HepG2 (cell line): ENCODE measurements around the gene CLUH. TPM values are rescaled to one million over a fixed set of nuclear protein-coding genes. Genes with fewer than 3 reads are reported as not detected.

Source experiments
- ATAC-seq: fragments of 200-7000 bp; cut with Tn5 transposase; 3 replicates; pipeline ENCODE4 v1.9.1; 2020; ENCODE audit warnings: mild to moderate bottlenecking, moderate library complexity
- BruUV-seq: library from RNA; stranded (reverse); fragments of 400-500 nt; replicated peaks from 2 replicates; lab custom pipeline; 2021; lab: Mats Ljungman, UMichigan
- CTCF ChIA-PET: fragments of 300-600 bp; formaldehyde crosslinking; extraction: SDS; loops from one replicate; lab custom pipeline; 2021; ENCODE audit warnings: low total read pairs, inconsistent platforms, low intra/inter-chr PET ratio; lab: Yijun Ruan, JAX
- POLR2A ChIA-PET: fragments of 350-600 bp; sonication (Branson Sonifier 250); formaldehyde crosslinking; loops from one replicate; lab custom pipeline; 2020; ENCODE audit warnings: antibody characterized with exemption, inconsistent platforms; lab: Yijun Ruan, JAX
- DNase-seq: peaks from one replicate; pipeline ENCODE4 v3.0.0-alpha.2; 2015; ENCODE audit warnings: low spot score
- FAIRE-seq: peaks from 3 replicates; lab custom pipeline; 2011; peaks lifted over from hg19 to GRCh38; lab: Jason Lieb, UNC
- H2AFZ ChIP-seq: one replicate; pipeline ENCODE4 v1.6.1; 2011; ENCODE audit warnings: low read length, inconsistent platforms
- H3K27ac ChIP-seq: fragments of 300-600 bp; 3 replicates; pipeline ENCODE4 v1.8.0; 2011; ENCODE audit warnings: mixed run types, mild to moderate bottlenecking, mixed read lengths, low read length, inconsistent platforms; ENCODE audit not compliant: insufficient read depth; ENCODE audit errors: extremely low read length
- H3K27me3 ChIP-seq, 2 experiments: fragments of 200-600 bp in 1 of 2; 2 replicates in 1 of 2; 3 replicates in 1 of 2; pipeline versions ENCODE4 v1.6.0 to v1.8.0; 2011; ENCODE audit warnings: low read length in 2 of 2, mild to moderate bottlenecking in 2 of 2, moderate library complexity in 2 of 2, inconsistent platforms in 1 of 2; ENCODE audit not compliant: insufficient read depth in 2 of 2, control insufficient read depth in 1 of 2
- H3K36me3 ChIP-seq, 2 experiments: fragments of 200-600 bp in 1 of 2; replicated peaks in 1 of 2; 2 replicates in 1 of 2; 3 replicates in 1 of 2; pipeline versions ENCODE4 v1.5.1 to v1.8.0; 2011; ENCODE audit warnings: low read length in 2 of 2, inconsistent platforms in 1 of 2; ENCODE audit not compliant: insufficient read depth in 2 of 2, control insufficient read depth in 1 of 2
- H3K4me1 ChIP-seq: 2 replicates; pipeline ENCODE4 v1.5.1; 2012; ENCODE audit warnings: low read length, inconsistent platforms; ENCODE audit not compliant: insufficient read depth
- H3K4me2 ChIP-seq: 2 replicates; pipeline ENCODE4 v1.6.0; 2011; ENCODE audit warnings: low read depth, low read length, inconsistent platforms
- H3K4me3 ChIP-seq, 3 experiments: fragments of 200-600 bp in 1 of 3; sonication (generic), shearing (Covaris generic) in 1 of 3; replicated peaks in 1 of 3; 2 replicates each; pipeline ENCODE4 v1.5.1; 2011 to 2016; ENCODE audit warnings: low read length in 3 of 3, inconsistent platforms in 2 of 3, low read depth in 2 of 3, mild to moderate bottlenecking in 2 of 3, control low read depth in 1 of 3, mixed read lengths in 1 of 3; ENCODE audit not compliant: insufficient read depth in 1 of 3
- H3K79me2 ChIP-seq: one replicate; pipeline ENCODE4 v1.6.1; 2011; ENCODE audit warnings: low read length, inconsistent platforms; ENCODE audit not compliant: insufficient read depth
- H3K9ac ChIP-seq: 2 replicates; pipeline ENCODE4 v1.6.0; 2011; ENCODE audit warnings: mild to moderate bottlenecking, low read depth, low read length, inconsistent platforms; ENCODE audit not compliant: insufficient read depth
- H3K9me3 ChIP-seq: 2 replicates; pipeline ENCODE4 v1.5.1; 2012; ENCODE audit warnings: mild to moderate bottlenecking, low read length
- H4K20me1 ChIP-seq: 2 replicates; pipeline ENCODE4 v1.6.0; 2011; ENCODE audit warnings: inconsistent platforms, mild to moderate bottlenecking, low read length, moderate library complexity; ENCODE audit not compliant: insufficient read depth
- FLYWCH1 ChIP-seq: sonication (generic); formaldehyde crosslinking; IDR thresholded peaks from 2 replicates; pipeline ENCODE4 v1.8.1; 2023; ENCODE audit warnings: mild to moderate bottlenecking, missing genetic modification reagents
- FOSL1 ChIP-seq: sonication (generic); formaldehyde crosslinking; IDR thresholded peaks from 2 replicates; pipeline ENCODE4 v1.9.0; 2021; ENCODE audit warnings: missing genetic modification reagents, borderline replicate concordance
- GABPA ChIP-seq, 2 experiments: IDR thresholded peaks; 2 replicates each; pipeline ENCODE4 v1.6.1; 2011 to 2016; ENCODE audit warnings: low read depth in 2 of 2, low read length in 1 of 2, missing biosample characterization in 1 of 2, missing genetic modification characterization in 1 of 2
- HCFC1 ChIP-seq: fragments of 150-350 bp; IDR thresholded peaks from 2 replicates; pipeline ENCODE4 v1.6.1; 2014; ENCODE audit warnings: low read depth, low read length
- MAFF ChIP-seq: IDR thresholded peaks from 2 replicates; pipeline ENCODE4 v1.6.1; 2011; ENCODE audit warnings: low read depth, low read length, improper control_type of control experiment
- MZF1 ChIP-seq: sonication (generic); formaldehyde crosslinking; IDR thresholded peaks from 2 replicates; pipeline ENCODE4 v1.8.1; 2023; ENCODE audit warnings: mild to moderate bottlenecking, missing genetic modification reagents, borderline replicate concordance
- PCBP1 ChIP-seq: fragments of 200-400 bp; formaldehyde crosslinking; IDR thresholded peaks from 2 replicates; pipeline ENCODE4 v1.6.1; 2017; ENCODE audit warnings: mild to moderate bottlenecking, low read depth, low read length, borderline replicate concordance
- SMAD9 ChIP-seq: sonication (generic); formaldehyde crosslinking; IDR thresholded peaks from 2 replicates; pipeline ENCODE4 v1.5.1; 2020; ENCODE audit warnings: mild to moderate bottlenecking, missing genetic modification reagents
- TAF15 ChIP-seq: fragments of 200-400 bp; formaldehyde crosslinking; IDR thresholded peaks from one replicate; pipeline ENCODE4 v1.6.1; 2018; ENCODE audit warnings: mild to moderate bottlenecking, low read depth, low read length; ENCODE audit not compliant: poor library complexity, severe bottlenecking
- TBL1XR1 ChIP-seq: fragments of 150-350 bp; IDR thresholded peaks from 2 replicates; pipeline ENCODE4 v1.6.1; 2014; ENCODE audit warnings: borderline replicate concordance, low read length; ENCODE audit not compliant: partially characterized antibody
- ZNF501 ChIP-seq: sonication (generic); formaldehyde crosslinking; IDR thresholded peaks from 2 replicates; pipeline ENCODE4 v1.5.1; 2020; ENCODE audit warnings: mild to moderate bottlenecking, moderate library complexity, missing genetic modification reagents
- ZNF552 ChIP-seq: sonication (generic); formaldehyde crosslinking; IDR thresholded peaks from 2 replicates; pipeline ENCODE4 v1.9.0; 2022; ENCODE audit warnings: missing genetic modification reagents, mild to moderate bottlenecking, borderline replicate concordance
- ZNF7 ChIP-seq: IDR thresholded peaks from 2 replicates; pipeline ENCODE4 v1.6.1; 2016; ENCODE audit warnings: missing biosample characterization, missing genetic modification reagents
- ZNF749 ChIP-seq: sonication (generic); formaldehyde crosslinking; IDR thresholded peaks from 2 replicates; pipeline ENCODE4 v1.8.0; 2022; ENCODE audit warnings: mild to moderate bottlenecking, missing genetic modification reagents, moderate library complexity, borderline replicate concordance
- ZNF766 ChIP-seq: sonication (generic); formaldehyde crosslinking; IDR thresholded peaks from 2 replicates; pipeline ENCODE4 v1.5.0; 2020; ENCODE audit warnings: missing genetic modification reagents, borderline replicate concordance
- WGBS: methylation state at CpG from one replicate; pipeline ENCODE4 v1.1.6; 2017; ENCODE audit warnings: low lambda C conversion rate; 5-methylcytosine and 5-hydroxymethylcytosine counted together
- in situ Hi-C: cut with HindIII; loops from 2 replicates; pipeline ENCODE4 v1.10.0; 2017; ENCODE audit warnings: low pct_unique_long_range_greater_than_20kb; ENCODE audit not compliant: extremely low pct_ligation_motif_present
- intact Hi-C: fragments of 100-400 bp; cut with micrococcal nuclease; formaldehyde crosslinking; loops from one replicate; pipeline ENCODE4 v1.10.0; 2022; ENCODE audit not compliant: unreplicated experiment
- polyA plus RNA-seq, 8 experiments: library from polyadenylated mRNA; depleted of rRNA in 3 of 8; stranded (reverse) in 7 of 8; unstranded in 1 of 8; fragments of >200 nt; fragmentation: Illumina TruSeq in 4 of 8; extraction: Trizol in 4 of 8; gene quantifications; 2 replicates each; pipeline versions ENCODE4 v1.2.1 to v1.2.3, GENCODE V29; 2011 to 2016; ENCODE audit warnings: low read depth in 4 of 8, missing spikeins in 1 of 8, mixed read lengths in 1 of 8; ENCODE audit not compliant: insufficient read depth in 1 of 8
- total RNA-seq, 5 experiments: library from RNA; depleted of rRNA; stranded (reverse); fragments of >200 nt; fragmentation: Illumina TruSeq; extraction: Trizol; gene quantifications; 2 replicates each; pipeline ENCODE4 v1.2.3, GENCODE V29; 2016; ENCODE audit warnings: low read depth in 1 of 5
- TF ChIP-seq, protein P1 (sequence below): IDR thresholded peaks from 2 replicates; pipeline ENCODE4 v1.6.1; 2016
- TF ChIP-seq, protein P2 (sequence below): IDR thresholded peaks from 2 replicates; pipeline ENCODE4 v1.4.0; 2020; ENCODE audit warnings: mild to moderate bottlenecking, missing genetic modification reagents
- TF ChIP-seq, protein P3 (sequence below): sonication (generic); formaldehyde crosslinking; IDR thresholded peaks from 2 replicates; pipeline ENCODE4 v1.4.0; 2020; ENCODE audit warnings: low read depth, mild to moderate bottlenecking, missing genetic modification reagents

The CLUH gene
- total and polyA plus RNA-seq, 2 of the 13 experiments (the other 11 are each of a cell fraction or from before 2014, with no cell fraction given): 30.9 to 60.5 TPM

DNA sequence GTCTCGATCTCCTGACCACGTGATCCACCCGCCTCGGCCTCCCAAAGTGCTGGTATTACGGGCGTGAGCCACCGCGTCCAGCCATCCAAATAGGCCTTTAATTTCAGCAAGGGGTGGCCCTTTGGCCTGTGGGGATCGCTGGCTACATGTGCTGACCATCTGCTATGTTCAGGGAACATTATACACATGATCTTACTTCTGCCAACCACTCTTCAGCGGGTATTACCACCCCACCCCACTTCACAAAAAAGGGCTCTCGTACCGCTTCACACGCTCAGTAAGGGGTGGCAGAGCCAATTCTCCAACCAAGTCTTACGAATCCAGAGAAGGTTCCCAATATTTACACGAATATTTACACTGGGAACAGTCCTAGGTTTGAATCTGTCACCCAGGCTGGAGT lies 26.1 kb upstream of the CLUH start (continued):
- TF ChIP-seq GABPA (IDR thresholded peaks at IDR 0.05; ENCODE audit: low read depth, low read length): no peak
- no peak for TF ChIP-seq GABPA (CRISPR knock-in tag; IDR thresholded peaks at IDR 0.05; ENCODE audit: low read depth)
- TF ChIP-seq FOSL1 (CRISPR knock-in tag): no peak
- TF ChIP-seq ZNF7 (CRISPR knock-in tag): no peak
- no peak for TF ChIP-seq HCFC1
- no peak for TF ChIP-seq TBL1XR1
- TF ChIP-seq FLYWCH1 (CRISPR knock-in tag): no peak
- TF ChIP-seq, all 625 proteins: peak for 0

DNA sequence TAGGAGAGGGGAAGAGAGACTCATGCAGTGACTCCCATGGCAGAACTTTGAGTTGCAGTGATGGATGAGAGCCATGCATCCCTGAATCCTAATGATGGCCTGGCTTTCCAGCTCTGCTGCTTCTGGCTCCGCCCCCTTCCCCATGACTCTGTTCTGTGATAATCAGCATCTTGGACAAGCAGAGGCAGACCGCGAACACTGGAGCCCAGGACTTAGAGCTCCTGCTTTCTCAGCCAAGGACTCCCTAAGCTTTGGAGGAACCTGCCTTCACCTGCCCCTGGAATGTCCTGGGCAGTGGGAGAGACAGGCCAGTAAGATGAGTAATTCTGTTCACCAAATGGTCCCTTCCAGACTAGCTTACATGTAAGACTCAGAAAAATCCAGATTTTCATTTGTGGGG lies 25.4 kb upstream of the CLUH start:
- no peak for FAIRE-seq
- TF ChIP-seq ZNF749 (CRISPR knock-in tag) (no peak), MAFF (no peak), ZNF552 (no peak), SMAD9 (CRISPR knock-in tag) (no peak), MZF1 (CRISPR knock-in tag) (no peak), ZNF501 (CRISPR knock-in tag) (no peak), TAF15 (no peak), PCBP1 (no peak), ZNF766 (no peak)
- TF ChIP-seq, protein P1, sequence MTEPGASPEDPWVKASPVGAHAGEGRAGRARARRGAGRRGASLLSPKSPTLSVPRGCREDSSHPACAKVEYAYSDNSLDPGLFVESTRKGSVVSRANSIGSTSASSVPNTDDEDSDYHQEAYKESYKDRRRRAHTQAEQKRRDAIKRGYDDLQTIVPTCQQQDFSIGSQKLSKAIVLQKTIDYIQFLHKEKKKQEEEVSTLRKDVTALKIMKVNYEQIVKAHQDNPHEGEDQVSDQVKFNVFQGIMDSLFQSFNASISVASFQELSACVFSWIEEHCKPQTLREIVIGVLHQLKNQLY (CRISPR knock-in tag): no peak
- TF ChIP-seq, protein P2, sequence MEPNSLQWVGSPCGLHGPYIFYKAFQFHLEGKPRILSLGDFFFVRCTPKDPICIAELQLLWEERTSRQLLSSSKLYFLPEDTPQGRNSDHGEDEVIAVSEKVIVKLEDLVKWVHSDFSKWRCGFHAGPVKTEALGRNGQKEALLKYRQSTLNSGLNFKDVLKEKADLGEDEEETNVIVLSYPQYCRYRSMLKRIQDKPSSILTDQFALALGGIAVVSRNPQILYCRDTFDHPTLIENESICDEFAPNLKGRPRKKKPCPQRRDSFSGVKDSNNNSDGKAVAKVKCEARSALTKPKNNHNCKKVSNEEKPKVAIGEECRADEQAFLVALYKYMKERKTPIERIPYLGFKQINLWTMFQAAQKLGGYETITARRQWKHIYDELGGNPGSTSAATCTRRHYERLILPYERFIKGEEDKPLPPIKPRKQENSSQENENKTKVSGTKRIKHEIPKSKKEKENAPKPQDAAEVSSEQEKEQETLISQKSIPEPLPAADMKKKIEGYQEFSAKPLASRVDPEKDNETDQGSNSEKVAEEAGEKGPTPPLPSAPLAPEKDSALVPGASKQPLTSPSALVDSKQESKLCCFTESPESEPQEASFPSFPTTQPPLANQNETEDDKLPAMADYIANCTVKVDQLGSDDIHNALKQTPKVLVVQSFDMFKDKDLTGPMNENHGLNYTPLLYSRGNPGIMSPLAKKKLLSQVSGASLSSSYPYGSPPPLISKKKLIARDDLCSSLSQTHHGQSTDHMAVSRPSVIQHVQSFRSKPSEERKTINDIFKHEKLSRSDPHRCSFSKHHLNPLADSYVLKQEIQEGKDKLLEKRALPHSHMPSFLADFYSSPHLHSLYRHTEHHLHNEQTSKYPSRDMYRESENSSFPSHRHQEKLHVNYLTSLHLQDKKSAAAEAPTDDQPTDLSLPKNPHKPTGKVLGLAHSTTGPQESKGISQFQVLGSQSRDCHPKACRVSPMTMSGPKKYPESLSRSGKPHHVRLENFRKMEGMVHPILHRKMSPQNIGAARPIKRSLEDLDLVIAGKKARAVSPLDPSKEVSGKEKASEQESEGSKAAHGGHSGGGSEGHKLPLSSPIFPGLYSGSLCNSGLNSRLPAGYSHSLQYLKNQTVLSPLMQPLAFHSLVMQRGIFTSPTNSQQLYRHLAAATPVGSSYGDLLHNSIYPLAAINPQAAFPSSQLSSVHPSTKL (CRISPR knock-in tag): no peak
- TF ChIP-seq, protein P3, sequence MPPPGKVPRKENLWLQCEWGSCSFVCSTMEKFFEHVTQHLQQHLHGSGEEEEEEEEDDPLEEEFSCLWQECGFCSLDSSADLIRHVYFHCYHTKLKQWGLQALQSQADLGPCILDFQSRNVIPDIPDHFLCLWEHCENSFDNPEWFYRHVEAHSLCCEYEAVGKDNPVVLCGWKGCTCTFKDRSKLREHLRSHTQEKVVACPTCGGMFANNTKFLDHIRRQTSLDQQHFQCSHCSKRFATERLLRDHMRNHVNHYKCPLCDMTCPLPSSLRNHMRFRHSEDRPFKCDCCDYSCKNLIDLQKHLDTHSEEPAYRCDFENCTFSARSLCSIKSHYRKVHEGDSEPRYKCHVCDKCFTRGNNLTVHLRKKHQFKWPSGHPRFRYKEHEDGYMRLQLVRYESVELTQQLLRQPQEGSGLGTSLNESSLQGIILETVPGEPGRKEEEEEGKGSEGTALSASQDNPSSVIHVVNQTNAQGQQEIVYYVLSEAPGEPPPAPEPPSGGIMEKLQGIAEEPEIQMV: no peak

More for the DNA sequence above, 25.4 kb upstream of the CLUH start:
- no peak for DNase-seq
- ATAC-seq: no peak
- Histone ChIP-seq H3K27ac (no peak overlapping the region), H2AFZ (no peak overlapping the region), H3K9ac (no peak overlapping the region), H3K4me3 (no peak overlapping the region), H3K27me3 (peaks cover 0 to 6% of the 10 kb centered on the region in 2 experiments; a peak in 1 of 5 replicates), H4K20me1 (no peaks in the 10 kb centered on the region), H3K79me2 (no peaks in the 10 kb centered on the region), H3K4me2 (no peak overlapping the region), H3K4me1 (no peaks in the 10 kb centered on the region), H3K36me3 (no peaks in the 10 kb centered on the region), H3K9me3 (no peaks in the 10 kb centered on the region)
- intact Hi-C loops: no loop called here
- ChIA-PET CTCF (no interaction called here), POLR2A (interaction anchor here (0.6 kb wide), 1 partner anchor 50 kb away, joined by 4 read pairs; no protein-coding TSS in a partner anchor)
- no TSS peak for BruUV-seq
- in situ Hi-C loops: no loop called here
- 54% methylated on average over 3 of the region's 3 CpGs for WGBS
